Cerebellar nuclear complex (tissue), 1 donor: Measurements from ENCODE around the gene AKT3.

ENCODE experiments used
- DNase-seq, 2 experiments: peaks; one replicate each; lab custom pipeline; 2025; lab: John Stamatoyannopoulos, UW

Gene AKT3

GRCh38 chr1:243461700-243462099 lies 388.3 kb downstream of the AKT3 start:
- no peak for DNase-seq

- no peak for DNase-seq
Observed at GRCh38 chr1:243459059-243459458, 391.0 kb downstream of the AKT3 start.

- no peak for DNase-seq
Observed at GRCh38 chr1:243457363-243457982, 392.6 kb downstream of the AKT3 start.

- DNase-seq, result no peak
Observed at GRCh38 chr1:243455760-243456651, 394.0 kb downstream of the AKT3 start.

GRCh38 chr1:243454328-243454997 lies 395.6 kb downstream of the AKT3 start:
- DNase-seq, result no peak

GRCh38 chr1:243452092-243452491 lies 398.0 kb downstream of the AKT3 start:
- no peak for DNase-seq

GRCh38 chr1:243449373-243449772 lies 400.7 kb downstream of the AKT3 start:
- DNase-seq, result no peak

GRCh38 chr1:243447844-243448243 lies 402.2 kb downstream of the AKT3 start:
- no peak for DNase-seq

- no peak for DNase-seq
Observed at GRCh38 chr1:243447347-243447746, 402.7 kb downstream of the AKT3 start.

- DNase-seq, result no peak
Observed at GRCh38 chr1:243443557-243443956, 406.5 kb downstream of the AKT3 start.

GRCh38 chr1:243441601-243442000 lies 408.4 kb downstream of the AKT3 start:
- no peak for DNase-seq

GRCh38 chr1:243440406-243440805 lies 409.6 kb downstream of the AKT3 start:
- no peak for DNase-seq

GRCh38 chr1:243438815-243439214 lies 411.2 kb downstream of the AKT3 start:
- DNase-seq, result no peak
